HG03571 (cell line): ENCODE data around the gene CKS2.
"Not testable (repeated sequence)": the region's sequence is repeated elsewhere in the genome, so short reads cannot be mapped to it uniquely, and the experiment has no call there.

Experiments
- ATAC-seq: cut with Tn5 transposase; IDR thresholded peaks from one replicate; pipeline ENCODE4 v1.9.1; 2021; ENCODE audit not compliant: unreplicated experiment

CKS2 gene

DNA sequence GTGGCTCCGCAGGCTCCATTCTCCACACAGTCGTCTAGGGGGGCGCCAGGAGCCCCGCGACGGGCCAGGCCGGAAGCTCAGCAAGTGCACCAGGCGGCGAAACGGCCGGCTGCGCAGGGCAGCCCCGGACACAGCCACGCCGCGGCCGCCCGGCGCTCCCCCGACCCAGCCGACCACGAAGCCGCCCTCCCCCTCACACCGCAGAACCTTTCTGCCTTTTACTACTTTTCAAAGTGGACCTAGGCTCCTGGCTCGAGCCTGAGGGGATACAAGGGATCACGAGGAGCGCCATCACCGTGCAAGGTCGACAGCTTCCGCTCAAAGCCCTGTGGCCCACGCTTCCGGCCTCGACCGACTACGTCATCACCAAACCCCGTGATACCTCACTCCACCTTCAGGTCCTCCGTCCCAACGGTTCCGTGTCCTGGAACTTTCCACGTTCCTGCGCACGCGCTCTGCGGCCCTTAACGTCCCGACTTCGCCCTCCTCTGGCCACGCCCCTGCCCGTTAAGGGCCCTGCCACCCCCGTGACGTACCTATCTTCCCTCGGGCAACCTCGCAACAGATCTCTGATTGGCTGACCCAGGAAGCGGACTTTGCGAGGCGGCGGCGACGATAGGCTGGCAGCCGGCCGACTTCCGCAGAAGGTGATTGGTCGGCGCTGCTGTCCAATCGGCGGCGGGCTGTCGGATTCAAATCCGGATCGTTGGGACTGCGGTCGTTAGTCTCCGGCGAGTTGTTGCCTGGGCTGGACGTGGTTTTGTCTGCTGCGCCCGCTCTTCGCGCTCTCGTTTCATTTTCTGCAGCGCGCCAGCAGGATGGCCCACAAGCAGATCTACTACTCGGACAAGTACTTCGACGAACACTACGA, at the start of gene CKS2:
CKS2 (plus strand) TSS at position 721 of the 871 bp plus-strand sequence; CDS start at position 819, 98 bp downstream.
- peak; percentile 93 for ATAC-seq

DNA sequence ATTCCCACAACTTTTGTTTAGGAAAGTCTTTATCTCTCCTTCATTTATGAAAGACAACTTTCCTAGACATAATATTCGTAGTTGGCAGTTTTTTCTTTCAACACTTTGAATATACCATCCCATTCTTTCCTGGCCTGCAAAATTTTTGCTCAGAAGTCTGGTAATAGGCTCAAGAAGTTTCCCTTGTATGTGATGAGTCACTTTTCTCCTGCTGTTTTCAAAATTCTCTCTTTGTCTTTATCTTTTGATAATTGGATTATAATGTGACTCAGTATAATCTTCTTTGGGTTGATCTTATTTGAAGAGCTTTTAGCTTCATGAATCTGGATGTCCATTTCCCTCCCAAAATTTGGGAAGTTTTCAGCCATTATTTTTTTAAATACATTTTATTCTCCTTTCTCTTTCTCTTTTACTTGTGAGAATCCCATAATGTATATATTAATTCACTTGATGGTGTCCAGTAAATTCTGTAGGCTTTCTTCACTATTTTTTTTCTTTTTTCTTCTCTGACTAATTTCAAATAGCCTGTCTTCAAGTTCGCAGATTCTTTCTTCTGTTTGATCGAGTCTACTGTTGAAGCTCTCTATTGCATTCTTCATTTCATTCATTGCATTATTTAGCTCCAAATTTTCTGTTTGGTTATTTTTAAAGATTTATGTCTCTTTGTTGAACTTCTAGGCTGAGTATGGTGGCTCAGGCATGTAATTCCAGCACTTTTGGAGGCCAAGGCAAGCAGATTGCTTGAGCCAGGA, 37.3 kb upstream of the CKS2 start:
- no peak for ATAC-seq

GRCh38 chr9:89274838-89275237, 36.2 kb upstream of the CKS2 start:
- no peak for ATAC-seq

- not testable (repeated sequence) for ATAC-seq
Measured at GRCh38 chr9:89276040-89276439, 35.0 kb upstream of the CKS2 start.

DNA sequence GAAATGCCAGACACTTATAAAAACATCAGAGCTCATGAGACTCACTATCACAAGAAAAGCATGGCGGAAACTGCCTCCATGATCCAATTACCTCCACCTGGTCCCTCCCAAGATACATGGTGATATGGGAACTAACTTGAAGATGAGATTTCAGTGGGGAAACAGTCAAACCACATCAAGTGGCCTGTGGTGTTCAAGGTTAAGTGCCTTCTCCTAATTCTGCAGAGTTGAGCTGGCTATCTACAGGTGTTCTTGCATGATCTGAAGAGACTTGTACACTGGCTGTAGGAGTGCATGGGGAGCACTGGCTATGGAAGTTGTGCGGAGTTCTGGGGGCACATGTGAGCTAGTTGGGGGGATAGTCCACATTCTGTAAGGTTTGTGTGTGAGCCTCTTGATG, 34.0 kb upstream of the CKS2 start:
- ATAC-seq: no peak

DNA sequence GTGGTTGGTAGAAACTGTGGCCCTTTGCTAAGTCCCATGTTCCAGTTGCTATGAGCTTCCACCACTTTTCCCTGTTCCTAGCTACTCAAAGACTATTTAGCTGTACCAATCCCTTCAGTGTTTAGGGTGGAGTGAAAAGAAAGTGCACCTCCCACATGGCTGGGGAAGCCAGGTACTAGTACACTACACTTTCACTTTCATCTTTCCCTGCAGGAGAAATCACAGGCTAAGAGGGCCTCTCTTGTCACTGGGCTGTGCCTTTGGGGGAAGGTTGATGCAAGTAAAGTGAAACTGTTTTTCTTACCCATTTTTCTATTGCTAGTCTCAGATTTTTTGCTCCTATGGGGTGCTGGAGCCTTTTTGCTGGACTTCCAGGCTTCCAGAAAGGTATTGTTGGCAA, 33.5 kb upstream of the CKS2 start:
- ATAC-seq: no peak

- ATAC-seq: no peak
Measured at GRCh38 chr9:89278551-89278950, 32.4 kb upstream of the CKS2 start.

DNA sequence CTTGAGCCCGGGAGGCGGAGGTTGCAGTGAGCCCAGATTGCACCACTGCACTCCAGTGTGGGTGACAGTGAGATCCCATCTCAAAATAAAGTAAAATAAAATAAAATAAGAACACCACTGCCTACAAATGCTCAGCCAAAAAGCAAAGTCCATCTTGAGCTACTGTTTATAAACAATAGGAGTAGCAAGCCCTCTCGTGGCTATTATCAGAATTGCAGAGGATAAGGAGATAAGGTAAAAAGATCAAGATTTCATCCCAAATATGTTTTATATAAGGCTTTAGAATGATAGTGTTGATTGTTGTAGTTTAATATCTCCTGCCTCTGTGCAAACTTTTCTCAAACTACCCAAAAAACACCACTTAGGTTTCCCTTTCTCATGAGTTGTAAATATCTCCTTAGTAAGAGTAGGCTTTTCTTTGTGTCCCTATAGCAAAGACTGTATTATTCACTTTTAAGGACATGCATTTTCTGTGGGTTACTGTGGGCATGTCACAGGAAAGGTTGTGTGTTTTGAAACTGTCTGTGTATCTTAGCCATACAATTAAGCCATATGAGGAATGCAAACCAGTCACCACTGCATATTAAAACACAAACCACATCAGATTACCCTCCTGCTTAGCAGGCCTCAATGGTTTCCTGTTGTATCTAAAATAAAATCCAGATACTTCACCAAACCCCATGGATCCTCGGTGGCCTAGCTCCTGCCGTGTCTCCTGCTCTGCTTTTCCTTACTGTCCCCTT, 31.8 kb upstream of the CKS2 start:
- no peak for ATAC-seq

- ATAC-seq: no peak
Measured at GRCh38 chr9:89281106-89281505, 29.9 kb upstream of the CKS2 start.

- not testable (repeated sequence) for ATAC-seq
Measured at GRCh38 chr9:89282248-89282968, 28.6 kb upstream of the CKS2 start.

DNA sequence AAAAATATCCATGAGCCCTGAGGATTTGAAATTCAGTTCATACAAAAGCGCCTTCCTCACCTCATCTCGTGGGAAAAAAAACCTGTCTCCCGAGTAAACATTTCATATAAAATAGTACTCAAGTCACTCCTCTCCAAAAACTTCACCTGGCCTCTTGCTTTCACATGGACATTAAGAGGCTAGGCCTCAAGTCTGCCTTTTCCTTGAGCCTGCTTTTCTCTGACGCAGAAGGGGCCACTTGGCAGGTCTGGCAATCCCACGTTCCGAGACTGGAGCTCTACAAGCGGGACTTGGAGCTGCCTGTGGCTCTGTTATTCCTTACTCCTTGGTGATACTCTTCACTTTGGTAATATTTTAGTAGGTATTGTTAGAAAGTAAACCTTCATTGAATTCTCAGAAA, 26.9 kb upstream of the CKS2 start:
- ATAC-seq: no peak

- ATAC-seq: no peak
Measured at GRCh38 chr9:89291741-89292140, 19.3 kb upstream of the CKS2 start.

GRCh38 chr9:89293014-89293413, 18.0 kb upstream of the CKS2 start:
- no peak for ATAC-seq

GRCh38 chr9:89295400-89295799, 15.6 kb upstream of the CKS2 start:
- ATAC-seq: no peak

DNA sequence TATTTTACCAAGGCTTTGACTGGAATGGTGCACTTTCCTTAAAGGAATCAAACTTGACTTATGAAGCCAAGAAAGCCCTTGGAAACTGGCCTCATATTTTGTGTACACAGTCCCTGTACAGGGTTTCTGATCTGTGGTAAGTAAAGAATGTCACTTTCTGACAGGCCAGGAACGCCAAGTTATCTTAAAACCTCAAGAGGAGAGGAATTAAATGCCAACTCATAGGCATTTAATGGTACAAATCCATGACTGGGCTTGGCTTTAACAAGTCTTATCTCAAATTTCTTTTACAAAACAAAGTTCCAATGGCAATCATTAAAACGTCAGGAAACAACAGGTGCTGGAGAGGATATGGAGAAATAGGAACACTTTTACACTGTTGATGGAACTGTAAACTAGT, 9.0 kb upstream of the CKS2 start:
- ATAC-seq: not testable (repeated sequence)

DNA sequence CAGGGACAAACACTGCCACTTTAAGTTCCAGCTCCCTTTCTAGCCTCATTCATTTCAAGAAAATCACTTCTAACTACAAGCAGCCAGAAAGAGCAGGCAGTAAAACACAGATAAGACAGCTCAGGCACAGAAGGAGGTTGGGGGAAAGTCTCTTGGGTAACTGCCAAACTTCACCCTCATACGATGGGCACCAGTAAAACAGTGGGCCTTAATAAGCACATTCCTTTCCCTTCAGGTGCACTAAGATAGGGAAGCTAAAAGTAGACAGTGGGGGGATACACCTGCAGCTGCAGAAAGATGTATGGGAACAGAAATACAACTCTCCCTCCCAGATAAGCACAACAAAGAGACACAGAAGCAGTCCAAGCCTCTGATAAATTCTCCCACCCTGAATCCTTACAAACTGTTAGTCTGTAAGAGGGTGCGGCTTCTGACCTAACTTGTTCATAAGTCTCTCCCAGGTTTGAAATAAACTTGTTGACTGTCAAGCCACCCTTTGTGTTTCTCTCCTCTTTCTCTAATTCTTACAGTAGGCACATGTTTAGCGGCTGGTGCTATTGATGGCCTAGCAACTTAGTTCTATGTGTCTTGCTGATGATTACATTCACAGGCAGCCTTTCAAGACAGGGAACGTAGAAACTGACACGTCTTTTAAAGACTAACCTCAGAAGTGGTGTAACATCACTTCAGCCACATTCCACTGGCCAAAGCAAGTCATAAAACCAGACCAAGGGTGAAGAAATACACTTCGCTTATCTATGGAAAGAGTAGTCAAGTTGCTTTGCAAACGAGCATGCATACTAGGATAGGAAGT, 6.8 kb upstream of the CKS2 start:
- no peak for ATAC-seq

DNA sequence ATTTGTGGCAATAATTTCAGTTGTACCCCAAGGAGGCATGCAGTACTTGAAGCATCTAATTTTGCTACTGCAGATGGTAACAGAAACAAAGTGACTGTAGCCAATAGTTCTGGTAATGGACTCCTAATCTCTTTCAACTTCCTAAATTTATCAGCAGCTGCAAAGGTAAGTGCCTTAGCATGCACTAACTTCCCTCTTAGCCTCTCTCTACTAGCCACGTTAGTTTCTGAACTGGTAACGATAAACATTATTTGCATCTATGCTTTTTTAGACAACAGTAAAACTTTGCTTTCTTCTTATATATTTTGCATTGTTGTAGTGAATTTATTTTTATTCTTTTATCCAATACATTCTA, 6.2 kb upstream of the CKS2 start:
- no peak for ATAC-seq

GRCh38 chr9:89305868-89306267, 5.1 kb upstream of the CKS2 start:
- no peak for ATAC-seq

- ATAC-seq: no peak
Measured at GRCh38 chr9:89309166-89309565, 1.8 kb upstream of the CKS2 start.
